GM06990 (cell line): ENCODE data around the gene AP1AR.

Experiments
- DNase-seq: peaks from one replicate; pipeline ENCODE4 v3.0.0-alpha.2; 2011; ENCODE audit not compliant: insufficient read length; ENCODE audit errors: extremely low read depth
- H3K27me3 ChIP-seq: replicated peaks from 2 replicates; pipeline ENCODE4 v1.6.0; 2011; ENCODE audit warnings: low read length; ENCODE audit not compliant: control insufficient read depth, insufficient read depth
- H3K36me3 ChIP-seq: 2 replicates; pipeline ENCODE4 v1.5.1; 2011; ENCODE audit warnings: low read length; ENCODE audit not compliant: control insufficient read depth, insufficient read depth
- H3K4me3 ChIP-seq: replicated peaks from 2 replicates; pipeline ENCODE4 v1.5.1; 2011; ENCODE audit warnings: low read depth, mild to moderate bottlenecking, control low read depth, low read length
- CTCF ChIP-seq: IDR thresholded peaks from 2 replicates; pipeline ENCODE4 v1.5.1; 2011; ENCODE audit warnings: low read length, control low read depth, mild to moderate bottlenecking, inconsistent platforms; ENCODE audit not compliant: insufficient read depth, poor library complexity, severe bottlenecking

The AP1AR gene

GRCh38 chr4:112282860-112283667 is 51.5 kb downstream of the AP1AR start:
- Histone ChIP-seq H3K4me3 (peak overlapping the region; percentile 78), H3K36me3 (peaks cover 2% of the 10 kb centered on the region; the same call in 1 of the 2 replicates), H3K27me3 (no peaks in the 10 kb centered on the region)
- DNase-seq, result no peak
- no peak for TF ChIP-seq CTCF

GRCh38 chr4:112284166-112284565 is 52.6 kb downstream of the AP1AR start:
- H3K27me3 ChIP-seq, result no peaks in the 10 kb centered on the region
- H3K4me3 ChIP-seq, result peak overlapping the region; percentile 78
- H3K36me3 ChIP-seq, result 0 out of 2 replicates have a peak, but pooled peaks cover 2% of the 10 kb centered on the region
- no peak for TF ChIP-seq CTCF
- DNase-seq, result no peak

GRCh38 chr4:112284662-112285411 is 53.2 kb downstream of the AP1AR start:
- peak overlapping the region; percentile 78 for H3K4me3 ChIP-seq
- H3K36me3 ChIP-seq, result 0 out of 2 replicates have a peak, but pooled peaks cover 2% of the 10 kb centered on the region
- no peak for DNase-seq
- no peak for TF ChIP-seq CTCF
- no peaks in the 10 kb centered on the region for H3K27me3 ChIP-seq

- H3K27me3 ChIP-seq, result no peaks in the 10 kb centered on the region
- DNase-seq, result peak; percentile 71
- TF ChIP-seq CTCF, result no peak
- peak overlapping the region; percentile 78 for H3K4me3 ChIP-seq
- H3K36me3 ChIP-seq, result 0 out of 2 replicates have a peak, but pooled peaks cover 2% of the 10 kb centered on the region
Measured at GRCh38 chr4:112287258-112287989, 55.8 kb downstream of the AP1AR start.

- Histone ChIP-seq H3K4me3 (peak overlapping the region; percentile 39), H3K27me3 (no peaks in the 10 kb centered on the region), H3K36me3 (no peaks in the 10 kb centered on the region)
- DNase-seq, result no peak
- TF ChIP-seq CTCF, result no peak
Measured at GRCh38 chr4:112288455-112288854, 56.9 kb downstream of the AP1AR start.
